Keratinocyte (primary cell): ENCODE data around the gene ARHGAP10. TPM values are rescaled to one million over a fixed set of nuclear protein-coding genes. Genes with fewer than 3 reads are reported as not detected.
A peak's percentile ranks its signal among the peaks of the same experiment; 100 is the strongest.

Experiments used
- DNase-seq: peaks from one replicate; pipeline ENCODE4 v3.0.0-alpha.2; 2011; ENCODE audit warnings: low read depth, missing footprints, low spot score
- FAIRE-seq: peaks from 2 replicates; lab custom pipeline; 2011; peaks lifted over from hg19 to GRCh38; lab: Jason Lieb, UNC
- H2AFZ ChIP-seq: 2 replicates; pipeline ENCODE4 v1.6.0; 2012; ENCODE audit warnings: low read length, control low read depth, inconsistent platforms; ENCODE audit not compliant: control insufficient read depth
- H3K27ac ChIP-seq: 2 replicates; pipeline ENCODE4 v1.5.1; 2011; ENCODE audit warnings: low read length; ENCODE audit not compliant: control insufficient read depth, insufficient read depth
- H3K27me3 ChIP-seq: 3 replicates; pipeline ENCODE4 v1.6.0; 2011; ENCODE audit warnings: low read length; ENCODE audit not compliant: control insufficient read depth, insufficient read depth; ENCODE audit errors: extremely low read depth
- H3K36me3 ChIP-seq, 2 experiments: 2 replicates in 1 of 2; 3 replicates in 1 of 2; pipeline ENCODE4 v1.5.1; 2011; ENCODE audit warnings: low read length in 2 of 2, mild to moderate bottlenecking in 1 of 2; ENCODE audit not compliant: control insufficient read depth in 2 of 2, insufficient read depth in 2 of 2; ENCODE audit errors: extremely low read depth in 1 of 2
- H3K4me1 ChIP-seq: 3 replicates; pipeline ENCODE4 v1.5.1; 2011; ENCODE audit warnings: low read length; ENCODE audit not compliant: control insufficient read depth, insufficient read depth; ENCODE audit errors: extremely low read depth
- H3K4me2 ChIP-seq: 3 replicates; pipeline ENCODE4 v1.6.0; 2011; ENCODE audit warnings: low read depth, low read length; ENCODE audit not compliant: control insufficient read depth, insufficient read depth; ENCODE audit errors: extremely low read depth
- H3K4me3 ChIP-seq, 3 experiments: fragments of 200-600 bp in 1 of 3; sonication (generic) in 1 of 3; 2 replicates in 2 of 3; 3 replicates in 1 of 3; pipeline ENCODE4 v1.5.1; 2011 to 2016; ENCODE audit warnings: low read length in 3 of 3, mild to moderate bottlenecking in 3 of 3, control low read depth in 2 of 3, inconsistent platforms in 1 of 3, low read depth in 1 of 3, mixed read lengths in 1 of 3, mixed run types in 1 of 3, moderate library complexity in 1 of 3; ENCODE audit not compliant: control insufficient read depth in 2 of 3, insufficient read depth in 2 of 3; ENCODE audit errors: extremely low read depth in 1 of 3
- H3K79me2 ChIP-seq: 2 replicates; pipeline ENCODE4 v1.6.0; 2012; ENCODE audit warnings: low read length; ENCODE audit not compliant: control insufficient read depth, insufficient read depth
- H3K9ac ChIP-seq: 3 replicates; pipeline ENCODE4 v1.6.0; 2011; ENCODE audit warnings: low read length; ENCODE audit not compliant: control insufficient read depth, insufficient read depth; ENCODE audit errors: extremely low read depth
- H3K9me1 ChIP-seq: 3 replicates; pipeline ENCODE4 v1.6.0; 2011; ENCODE audit warnings: low read length; ENCODE audit not compliant: control insufficient read depth, insufficient read depth; ENCODE audit errors: extremely low read depth
- H3K9me3 ChIP-seq: 2 replicates; pipeline ENCODE4 v1.5.1; 2012; ENCODE audit warnings: low read depth, low read length; ENCODE audit not compliant: control insufficient read depth
- H4K20me1 ChIP-seq: 3 replicates; pipeline ENCODE4 v1.6.0; 2011; ENCODE audit warnings: low read length; ENCODE audit not compliant: control insufficient read depth, insufficient read depth; ENCODE audit errors: extremely low read depth
- EZH2 ChIP-seq: IDR thresholded peaks from one replicate; pipeline ENCODE4 v1.6.1; 2012; ENCODE audit warnings: inconsistent platforms, mild to moderate bottlenecking, low read length, moderate library complexity
- dilution Hi-C: fragments of 300-500 bp; cut with MboI; formaldehyde crosslinking; loops from one replicate; pipeline ENCODE4 v1.7.0; 2020; ENCODE audit warnings: low sequenced_read_pairs; ENCODE audit not compliant: extremely low pct_ligation_motif_present
- polyA plus RNA-seq, 5 experiments: library from polyadenylated mRNA; depleted of rRNA in 3 of 5; stranded (reverse) in 3 of 5; stranded (forward) in 1 of 5; unstranded in 1 of 5; fragments of >200 nt; gene quantifications; 1 replicate in 1 of 5; 2 replicates in 3 of 5; 3 replicates in 1 of 5; pipeline versions ENCODE4 v1.2.1 to v1.2.3, GENCODE V29; 2011 to 2012; ENCODE audit warnings: missing spikeins in 2 of 5, low read depth in 1 of 5, low replicate concordance in 1 of 5
- TF ChIP-seq, protein P1 (sequence below), 3 experiments: IDR thresholded peaks in 1 of 3; conservative IDR thresholded peaks in 1 of 3; optimal IDR thresholded peaks in 1 of 3; 2 replicates in 2 of 3; 3 replicates in 1 of 3; pipeline versions ENCODE3 to v1.5.1; 2011; ENCODE audit warnings: low read length in 3 of 3, mild to moderate bottlenecking in 3 of 3, moderate library complexity in 2 of 3, control low read depth in 1 of 3, inconsistent platforms in 1 of 3; ENCODE audit not compliant: insufficient read depth in 2 of 3; ENCODE audit errors: extremely low read depth in 1 of 3

Gene ARHGAP10
- polyA plus RNA-seq, 1 donor (not counting 4 experiments of a cell fraction or from before 2014, with no cell fraction given), result 18.7 TPM

DNA sequence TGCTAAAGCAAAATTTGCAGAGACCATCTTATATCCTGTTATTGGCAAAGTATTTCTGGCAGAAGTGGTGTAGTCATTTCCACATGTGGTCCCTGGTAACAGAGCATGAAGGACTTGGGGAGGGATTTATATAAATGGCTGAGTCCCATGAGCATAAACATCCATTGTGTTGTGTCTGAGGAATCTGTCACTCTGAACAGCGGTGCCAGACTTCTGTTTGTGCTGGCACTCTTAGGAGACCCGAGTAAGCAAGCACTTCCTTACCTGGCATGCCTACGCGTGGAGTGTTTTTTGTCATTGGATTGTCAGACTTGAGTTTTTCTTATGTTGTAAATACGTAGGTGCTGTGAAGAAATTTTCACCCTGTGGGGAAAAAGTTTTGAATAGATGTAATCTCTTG lies 285.9 kb downstream of the ARHGAP10 start:
- H3K4me1 ChIP-seq, result no peaks in the 10 kb centered on the region
- dilution Hi-C loops, result no loop called here
- no peak for DNase-seq
- H3K4me2 ChIP-seq, result no peak overlapping the region
- no peak overlapping the region for H3K4me3 ChIP-seq
- H3K9me1 ChIP-seq, result no peaks in the 10 kb centered on the region
- no peaks in the 10 kb centered on the region for H3K36me3 ChIP-seq
- no peaks in the 10 kb centered on the region for H3K79me2 ChIP-seq
- H3K9me3 ChIP-seq, result no peaks in the 10 kb centered on the region
- TF ChIP-seq, protein P1, sequence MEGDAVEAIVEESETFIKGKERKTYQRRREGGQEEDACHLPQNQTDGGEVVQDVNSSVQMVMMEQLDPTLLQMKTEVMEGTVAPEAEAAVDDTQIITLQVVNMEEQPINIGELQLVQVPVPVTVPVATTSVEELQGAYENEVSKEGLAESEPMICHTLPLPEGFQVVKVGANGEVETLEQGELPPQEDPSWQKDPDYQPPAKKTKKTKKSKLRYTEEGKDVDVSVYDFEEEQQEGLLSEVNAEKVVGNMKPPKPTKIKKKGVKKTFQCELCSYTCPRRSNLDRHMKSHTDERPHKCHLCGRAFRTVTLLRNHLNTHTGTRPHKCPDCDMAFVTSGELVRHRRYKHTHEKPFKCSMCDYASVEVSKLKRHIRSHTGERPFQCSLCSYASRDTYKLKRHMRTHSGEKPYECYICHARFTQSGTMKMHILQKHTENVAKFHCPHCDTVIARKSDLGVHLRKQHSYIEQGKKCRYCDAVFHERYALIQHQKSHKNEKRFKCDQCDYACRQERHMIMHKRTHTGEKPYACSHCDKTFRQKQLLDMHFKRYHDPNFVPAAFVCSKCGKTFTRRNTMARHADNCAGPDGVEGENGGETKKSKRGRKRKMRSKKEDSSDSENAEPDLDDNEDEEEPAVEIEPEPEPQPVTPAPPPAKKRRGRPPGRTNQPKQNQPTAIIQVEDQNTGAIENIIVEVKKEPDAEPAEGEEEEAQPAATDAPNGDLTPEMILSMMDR (optimal IDR thresholded peaks at IDR 0.05 in 1 of 3, IDR thresholded peaks at IDR 0.05 in 1 of 3, conservative IDR thresholded peaks at IDR 0.05 in 1 of 3; ENCODE audit: extremely low read depth in 1 of 3, insufficient read depth in 2 of 3, low read length in 3 of 3), result no peak
- no peak for TF ChIP-seq EZH2
- H2AFZ ChIP-seq, result no peak overlapping the region
- no peaks in the 10 kb centered on the region for H3K27me3 ChIP-seq
- FAIRE-seq, result peak; percentile 66
- no peak overlapping the region for H3K27ac ChIP-seq
- no peak overlapping the region for H3K9ac ChIP-seq
- H4K20me1 ChIP-seq, result no peaks in the 10 kb centered on the region

DNA sequence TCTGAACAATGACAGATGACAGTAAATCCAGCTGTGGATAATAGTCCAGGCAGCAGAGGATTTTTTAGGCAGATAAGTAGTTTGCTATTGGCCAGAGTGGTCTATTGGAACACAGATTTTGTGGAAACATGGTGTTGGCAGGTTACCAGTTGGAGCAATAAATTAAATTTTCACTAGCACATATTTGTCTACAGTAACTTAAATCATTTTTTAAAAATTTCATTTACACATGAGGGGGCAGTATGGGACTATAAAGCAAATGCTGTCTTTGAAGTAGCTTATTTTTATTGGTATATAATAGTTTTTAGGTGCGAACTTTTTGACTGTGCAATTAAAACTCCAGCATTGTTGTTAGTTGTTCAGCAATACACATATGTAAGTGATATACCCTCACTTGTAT lies 289.8 kb downstream of the ARHGAP10 start:
- FAIRE-seq (no peak), DNase-seq (no peak)
- Histone ChIP-seq H3K4me3 (no peak overlapping the region), H3K27ac (no peak overlapping the region), H2AFZ (no peak overlapping the region), H3K36me3 (peaks cover 0 to 4% of the 10 kb centered on the region in 2 experiments), H4K20me1 (no peaks in the 10 kb centered on the region), H3K27me3 (no peaks in the 10 kb centered on the region), H3K4me1 (no peaks in the 10 kb centered on the region), H3K9ac (no peak overlapping the region), H3K9me1 (no peaks in the 10 kb centered on the region), H3K4me2 (no peak overlapping the region), H3K9me3 (no peaks in the 10 kb centered on the region), H3K79me2 (no peaks in the 10 kb centered on the region)
- TF ChIP-seq, protein P1 (optimal IDR thresholded peaks at IDR 0.05 in 1 of 3, IDR thresholded peaks at IDR 0.05 in 1 of 3, conservative IDR thresholded peaks at IDR 0.05 in 1 of 3; ENCODE audit: extremely low read depth in 1 of 3, insufficient read depth in 2 of 3, low read length in 3 of 3), result no peak
- TF ChIP-seq EZH2, result no peak
- dilution Hi-C loops, result no loop called here
